Natural killer cell (primary cell): ENCODE data around the gene RAB3C. TPM values are rescaled to one million over a fixed set of nuclear protein-coding genes. Genes with fewer than 3 reads are reported as not detected.
"Not testable (repeated sequence)": the region's sequence is repeated elsewhere in the genome, so short reads cannot be mapped to it uniquely, and the experiment has no call there.

ENCODE experiments used
- ATAC-seq, 3 donors: fragments of 150-1000 bp in 2 of 3; fragments of 200-7000 bp in 1 of 3; cut with Tn5 transposase; 1 replicate in 1 of 3; 2 replicates in 2 of 3; pipeline ENCODE4 v1.10.0; 2021; ENCODE audit warnings: mild to moderate bottlenecking in 2 of 3, moderate library complexity in 2 of 3
- DNase-seq, 2 donors: peaks; one replicate each; pipeline versions ENCODE4 v3.0.0 to v3.0.0-alpha.2; 2013 to 2021; ENCODE audit warnings: mixed read lengths in 1 of 2
- H3K27ac ChIP-seq: one replicate; pipeline ENCODE4 v1.5.1; 2013; ENCODE audit warnings: mild to moderate bottlenecking, low read length
- H3K27me3 ChIP-seq: one replicate; pipeline ENCODE4 v1.6.1; 2013; ENCODE audit warnings: low read length; ENCODE audit not compliant: control insufficient read depth, insufficient read depth
- H3K36me3 ChIP-seq: one replicate; pipeline ENCODE4 v1.6.1; 2013; ENCODE audit warnings: low read length; ENCODE audit not compliant: control insufficient read depth, insufficient read depth
- H3K4me1 ChIP-seq: one replicate; pipeline ENCODE4 v1.6.1; 2013; ENCODE audit warnings: low read length; ENCODE audit not compliant: control insufficient read depth, insufficient read depth
- H3K4me3 ChIP-seq: one replicate; pipeline ENCODE4 v1.5.1; 2013; ENCODE audit warnings: low read length
- H3K9me3 ChIP-seq: one replicate; pipeline ENCODE4 v1.6.1; 2013; ENCODE audit warnings: low read length; ENCODE audit not compliant: control insufficient read depth, insufficient read depth
- H3K27ac Mint-ChIP-seq, 2 donors: one replicate each; pipeline ENCODE4 v1.8.0; 2022; ENCODE audit warnings: mild to moderate bottlenecking in 2 of 2, mixed read lengths in 2 of 2, moderate library complexity in 1 of 2
- H3K27me3 Mint-ChIP-seq, 2 donors: one replicate each; pipeline ENCODE4 v1.8.0; 2022; ENCODE audit warnings: low read depth in 2 of 2, mixed read lengths in 2 of 2
- H3K36me3 Mint-ChIP-seq: one replicate; pipeline ENCODE4 v1.8.0; 2022; ENCODE audit warnings: mixed read lengths
- H3K4me1 Mint-ChIP-seq, 2 donors: one replicate each; pipeline ENCODE4 v1.8.0; 2022; ENCODE audit warnings: mixed read lengths in 2 of 2
- H3K4me3 Mint-ChIP-seq: one replicate; pipeline ENCODE4 v1.8.0; 2022; ENCODE audit warnings: mild to moderate bottlenecking, moderate library complexity, mixed read lengths
- H3K9me3 Mint-ChIP-seq, 2 donors: one replicate each; pipeline ENCODE4 v1.8.0; 2022; ENCODE audit warnings: mixed read lengths in 2 of 2
- WGBS: methylation state at CpG from one replicate; pipeline ENCODE4 v1.1.7; 2013; ENCODE audit warnings: missing lambda C conversion rate; ENCODE audit not compliant: insufficient coverage; 5-methylcytosine and 5-hydroxymethylcytosine counted together
- intact Hi-C: fragments of 100-400 bp; cut with micrococcal nuclease; formaldehyde crosslinking; loops from one replicate; pipeline ENCODE4 v1.14.2; 2022
- total RNA-seq, 4 donors: library from RNA; stranded (reverse); fragments of 120-200 nt in 1 of 4; gene quantifications; one replicate each; pipeline versions ENCODE4 v1.2.3 to v1.2.4, GENCODE V29; 2013 to 2022
- TF ChIP-seq, protein P1 (sequence below): fragments of 200-600 bp; IDR thresholded peaks from one replicate; pipeline ENCODE4 v1.8.0; 2022; ENCODE audit warnings: antibody characterized with exemption

Gene RAB3C
- total RNA-seq, 3 donors from 2014 or later (not counting 1 experiment from before 2014, with no cell fraction given): 0.05 TPM; not detected in 2

DNA sequence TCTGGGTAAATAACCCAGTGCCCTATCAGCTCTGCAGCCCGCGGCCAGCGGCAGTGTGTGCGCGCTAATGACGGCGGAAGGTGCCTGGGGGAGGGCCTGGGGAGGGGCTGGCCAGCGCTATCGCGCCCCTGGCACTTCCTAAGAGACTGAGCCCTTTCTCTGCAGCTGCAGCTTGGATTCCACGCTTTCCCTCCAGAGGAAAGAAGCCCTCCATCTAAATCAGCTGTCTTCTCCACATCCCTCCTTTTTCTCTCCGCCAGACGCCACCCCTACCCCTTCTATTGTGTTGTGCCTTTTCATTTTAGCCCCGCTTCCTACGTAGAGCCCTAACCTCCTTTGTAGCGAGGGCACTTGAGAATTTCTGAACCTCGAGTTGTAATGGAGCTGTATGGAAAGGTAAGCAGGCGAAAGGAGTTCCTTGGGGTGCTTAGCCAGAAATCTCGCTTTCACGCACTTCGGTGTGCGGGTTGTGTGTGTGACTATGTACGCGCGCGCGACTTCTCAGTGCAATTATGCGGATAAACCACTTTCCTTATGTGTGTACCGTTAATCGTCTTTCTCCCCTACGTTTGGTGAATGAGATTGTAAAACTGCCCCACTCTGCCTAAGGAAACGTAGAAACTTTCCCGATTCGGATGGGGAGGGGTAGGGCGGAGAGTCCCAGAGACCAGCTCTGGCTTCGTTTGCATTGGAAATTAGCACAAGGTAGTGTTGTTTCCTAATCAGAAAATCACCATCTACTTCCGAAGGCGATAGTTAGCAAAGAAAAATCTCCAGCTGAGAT lies 664 bp upstream of the RAB3C start:
- H3K36me3 Mint-ChIP-seq: no peaks in the 10 kb centered on the region
- intact Hi-C loops: no loop called here
- H3K4me1 Mint-ChIP-seq: peaks cover 8 to 9% of the 10 kb centered on the region in 2 donors
- no peaks in the 10 kb centered on the region for H3K9me3 Mint-ChIP-seq
- no peak overlapping the region for H3K4me3 Mint-ChIP-seq
- WGBS: 3% methylated on average over 38 of the region's 38 CpGs
- no peak overlapping the region for H3K27ac Mint-ChIP-seq
- TF ChIP-seq, protein P1, sequence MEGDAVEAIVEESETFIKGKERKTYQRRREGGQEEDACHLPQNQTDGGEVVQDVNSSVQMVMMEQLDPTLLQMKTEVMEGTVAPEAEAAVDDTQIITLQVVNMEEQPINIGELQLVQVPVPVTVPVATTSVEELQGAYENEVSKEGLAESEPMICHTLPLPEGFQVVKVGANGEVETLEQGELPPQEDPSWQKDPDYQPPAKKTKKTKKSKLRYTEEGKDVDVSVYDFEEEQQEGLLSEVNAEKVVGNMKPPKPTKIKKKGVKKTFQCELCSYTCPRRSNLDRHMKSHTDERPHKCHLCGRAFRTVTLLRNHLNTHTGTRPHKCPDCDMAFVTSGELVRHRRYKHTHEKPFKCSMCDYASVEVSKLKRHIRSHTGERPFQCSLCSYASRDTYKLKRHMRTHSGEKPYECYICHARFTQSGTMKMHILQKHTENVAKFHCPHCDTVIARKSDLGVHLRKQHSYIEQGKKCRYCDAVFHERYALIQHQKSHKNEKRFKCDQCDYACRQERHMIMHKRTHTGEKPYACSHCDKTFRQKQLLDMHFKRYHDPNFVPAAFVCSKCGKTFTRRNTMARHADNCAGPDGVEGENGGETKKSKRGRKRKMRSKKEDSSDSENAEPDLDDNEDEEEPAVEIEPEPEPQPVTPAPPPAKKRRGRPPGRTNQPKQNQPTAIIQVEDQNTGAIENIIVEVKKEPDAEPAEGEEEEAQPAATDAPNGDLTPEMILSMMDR: no peak
- no peaks in the 10 kb centered on the region for H3K36me3 ChIP-seq
- peaks cover 28% of the 10 kb centered on the region for H3K27me3 ChIP-seq
- H3K4me1 ChIP-seq: peaks cover 17% of the 10 kb centered on the region
- ATAC-seq (peak in 1 of 3 donors; percentile 54), DNase-seq (no peak)
- peaks cover 4% of the 10 kb centered on the region for H3K9me3 ChIP-seq
- H3K27me3 Mint-ChIP-seq: peaks cover 21 to 30% of the 10 kb centered on the region in 2 donors
- peak overlapping the region; percentile 41 for H3K4me3 ChIP-seq
- no peak overlapping the region for H3K27ac ChIP-seq

DNA sequence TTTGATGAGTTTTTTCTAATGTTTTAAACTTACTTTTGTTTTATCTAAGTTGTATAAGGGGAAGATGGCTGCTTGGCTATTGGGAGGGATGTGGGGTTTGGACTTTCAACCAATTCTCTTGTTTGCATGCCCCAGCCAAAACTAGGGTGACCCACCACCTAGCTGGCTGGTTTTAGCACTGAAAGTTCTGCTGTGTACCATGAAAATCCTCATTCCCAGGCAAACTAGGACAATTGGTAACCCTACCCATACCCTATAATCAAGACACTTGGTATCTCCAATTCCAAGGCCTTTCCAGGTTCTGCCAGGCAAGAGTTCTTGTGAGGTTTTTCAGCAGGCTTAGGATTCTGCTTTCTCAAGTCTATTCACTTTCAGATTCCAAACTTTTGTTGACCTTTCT lies 13.1 kb downstream of the RAB3C start:
- intact Hi-C loops: no loop called here
- DNase-seq (no peak), ATAC-seq (no peak)
- no peaks in the 10 kb centered on the region for H3K4me1 Mint-ChIP-seq
- H3K36me3 Mint-ChIP-seq: no peaks in the 10 kb centered on the region
- Histone ChIP-seq H3K9me3 (no peaks in the 10 kb centered on the region), H3K27me3 (no peaks in the 10 kb centered on the region), H3K4me1 (no peaks in the 10 kb centered on the region), H3K36me3 (no peaks in the 10 kb centered on the region), H3K27ac (no peak overlapping the region), H3K4me3 (no peak overlapping the region)
- H3K27me3 Mint-ChIP-seq: no peaks in the 10 kb centered on the region
- H3K27ac Mint-ChIP-seq: no peak overlapping the region
- no peaks in the 10 kb centered on the region for H3K9me3 Mint-ChIP-seq
- H3K4me3 Mint-ChIP-seq: no peak overlapping the region
- TF ChIP-seq, protein P1: no peak

DNA sequence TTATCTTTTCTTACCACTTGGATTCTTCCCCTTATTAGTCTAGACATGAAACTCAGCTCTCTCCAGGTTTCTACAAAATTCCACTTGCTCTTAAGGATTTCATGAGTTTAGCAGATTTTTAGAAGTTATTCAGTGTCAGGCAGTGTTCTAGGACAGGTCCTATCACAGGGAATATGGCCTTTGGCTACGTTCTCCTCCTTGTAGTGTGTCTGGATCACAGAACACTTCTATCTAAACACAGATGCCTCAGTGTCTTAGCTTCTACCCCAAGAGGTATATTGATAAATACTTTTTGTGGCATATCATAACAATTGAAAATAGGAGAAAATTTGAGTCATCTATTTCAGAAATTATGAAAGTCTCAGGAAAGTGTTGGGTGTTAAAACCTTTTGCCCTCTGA lies 15.6 kb downstream of the RAB3C start:
- H3K4me3 ChIP-seq: no peak overlapping the region
- H3K27ac Mint-ChIP-seq: no peak overlapping the region
- DNase-seq (no peak), ATAC-seq (no peak)
- intact Hi-C loops: no loop called here
- no CpG with 5 or more reads among the region's 1 CpG for WGBS
- H3K27ac ChIP-seq: no peak overlapping the region
- TF ChIP-seq, protein P1: no peak
- no peaks in the 10 kb centered on the region for H3K4me1 Mint-ChIP-seq
- no peaks in the 10 kb centered on the region for H3K4me1 ChIP-seq
- H3K36me3 Mint-ChIP-seq: peaks cover 11% of the 10 kb centered on the region
- no peaks in the 10 kb centered on the region for H3K9me3 ChIP-seq
- no peaks in the 10 kb centered on the region for H3K27me3 Mint-ChIP-seq
- H3K9me3 Mint-ChIP-seq: peaks cover 6% of the 10 kb centered on the region in 2 donors
- H3K4me3 Mint-ChIP-seq: no peak overlapping the region
- no peaks in the 10 kb centered on the region for H3K27me3 ChIP-seq
- no peaks in the 10 kb centered on the region for H3K36me3 ChIP-seq

DNA sequence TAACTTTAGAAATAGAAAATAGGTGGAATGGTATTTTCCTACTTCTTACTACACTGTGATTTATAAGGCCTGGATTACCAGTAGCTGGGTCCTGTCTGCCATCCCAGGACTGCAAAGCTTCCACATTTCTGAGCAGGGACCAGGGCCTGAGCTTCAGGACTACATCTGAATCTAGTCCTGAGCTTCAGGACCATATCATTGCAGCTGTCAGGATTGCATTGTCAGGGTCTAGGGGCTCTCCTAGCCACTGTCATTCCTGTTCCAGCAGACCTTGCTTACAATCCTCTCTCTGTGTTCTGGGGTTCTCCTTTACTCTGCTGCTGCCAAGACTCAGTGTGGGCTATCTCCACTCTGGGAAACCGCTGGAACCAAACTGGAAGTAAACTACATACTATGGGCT lies 16.3 kb downstream of the RAB3C start:
- Histone ChIP-seq H3K36me3 (no peaks in the 10 kb centered on the region), H3K4me1 (no peaks in the 10 kb centered on the region), H3K27ac (no peak overlapping the region), H3K4me3 (no peak overlapping the region), H3K9me3 (no peaks in the 10 kb centered on the region), H3K27me3 (no peaks in the 10 kb centered on the region)
- WGBS: 80% methylated on average over 1 of the region's 1 CpG
- ATAC-seq (no peak), DNase-seq (no peak)
- TF ChIP-seq, protein P1: no peak
- H3K27ac Mint-ChIP-seq: no peak overlapping the region
- H3K4me3 Mint-ChIP-seq: no peak overlapping the region
- H3K4me1 Mint-ChIP-seq: no peaks in the 10 kb centered on the region
- H3K27me3 Mint-ChIP-seq: no peaks in the 10 kb centered on the region
- peaks cover 11% of the 10 kb centered on the region for H3K36me3 Mint-ChIP-seq
- H3K9me3 Mint-ChIP-seq: peaks cover 9% of the 10 kb centered on the region in 2 donors
- intact Hi-C loops: no loop called here

DNA sequence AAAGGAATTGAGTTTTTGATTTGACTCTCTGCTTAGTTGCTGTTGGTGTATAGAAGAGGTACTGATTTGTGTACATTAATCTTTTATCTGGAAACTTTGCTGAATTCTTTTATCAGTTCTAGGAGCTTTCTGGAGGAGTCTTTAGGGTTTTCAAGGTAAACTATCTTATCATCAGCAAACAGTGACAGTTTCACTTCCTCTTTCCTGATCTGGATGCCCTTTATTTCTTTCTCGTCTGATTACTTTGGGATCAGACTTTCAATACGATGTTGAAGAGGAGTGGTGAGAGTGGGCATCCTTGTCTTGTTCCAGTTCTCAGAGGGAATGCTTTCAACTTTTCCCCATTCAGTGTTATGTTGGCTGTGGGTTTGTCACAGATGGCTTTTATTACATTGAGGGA lies 17.7 kb downstream of the RAB3C start:
- DNase-seq, H3K27me3 Mint-ChIP-seq, H3K4me3 Mint-ChIP-seq, H3K4me1 ChIP-seq, H3K27ac Mint-ChIP-seq, H3K4me3 ChIP-seq, H3K27ac ChIP-seq, ATAC-seq, H3K9me3 ChIP-seq, H3K27me3 ChIP-seq, intact Hi-C loops, H3K36me3 ChIP-seq, H3K4me1 Mint-ChIP-seq: not testable (repeated sequence)
- no CpG with 5 or more reads among the region's 2 CpGs for WGBS
- peaks cover 11% of the 10 kb centered on the region for H3K36me3 Mint-ChIP-seq
- peaks cover 12% of the 10 kb centered on the region in 2 donors for H3K9me3 Mint-ChIP-seq
